ENCODE data around the gene FARS2. TPM values are rescaled to one million over a fixed set of nuclear protein-coding genes. Genes with fewer than 3 reads are reported as not detected.

Gene FARS2
- total and polyA plus RNA-seq, 4 experiments from 2014 or later: 15.6 to 48.4 (median 24.3) TPM

DNA sequence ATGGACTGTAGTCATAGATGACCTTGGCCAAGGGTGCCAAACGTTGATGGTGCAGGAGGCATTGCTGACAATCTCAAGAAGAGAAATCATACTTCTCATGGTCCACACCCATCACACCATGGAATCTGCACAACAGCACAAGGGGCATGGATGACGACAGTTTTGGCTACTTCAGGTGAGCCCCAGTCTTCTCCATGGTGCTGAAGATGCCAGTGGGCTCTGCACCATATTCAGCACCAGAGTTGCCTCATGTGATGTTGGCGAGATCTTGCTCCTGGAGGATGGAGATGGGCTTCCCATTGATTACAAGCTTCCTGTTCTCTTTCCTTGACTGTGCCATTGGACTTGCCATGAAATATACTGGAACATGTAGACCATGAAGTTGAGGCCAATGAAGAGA lies 556.6 kb downstream of the FARS2 start:
- no peaks in the 10 kb centered on the region for H3K36me3 Mint-ChIP-seq
- no peak overlapping the region for H3K27ac ChIP-seq (ENCODE audit: low read depth, low read length)
- H3K36me3 ChIP-seq (ENCODE audit: insufficient read depth, low read length): no peaks in the 10 kb centered on the region
- no peak overlapping the region for H3K27ac Mint-ChIP-seq
- peaks cover 0 to 2% (median 0%) of the 10 kb centered on the region in 8 donors for H3K9me3 Mint-ChIP-seq
- ChIA-PET CTCF (ENCODE audit: partially characterized antibody) (no interaction called here), POLR2A (ENCODE audit: partially characterized antibody) (no interaction called here)
- no peak overlapping the region for H3K4me3 ChIP-seq (ENCODE audit: low read length in 2 of 2)
- intact Hi-C loops (cut with micrococcal nuclease): no loop called here
- DNase-seq: no peak
- H3K4me1 ChIP-seq (ENCODE audit: insufficient read depth, low read length): peaks cover 22% of the 10 kb centered on the region
- peaks cover 13 to 23% (median 18%) of the 10 kb centered on the region in 4 donors for H3K4me1 Mint-ChIP-seq
- no peaks in the 10 kb centered on the region for H3K27me3 ChIP-seq (ENCODE audit: insufficient read depth, low read length)
- no peak overlapping the region for H3K4me3 Mint-ChIP-seq
- H3K9me3 ChIP-seq (ENCODE audit: control insufficient read depth in 1 of 2, low read length in 2 of 2): no peaks in the 10 kb centered on the region
- H3K27me3 Mint-ChIP-seq: peaks cover 0 to 1% of the 10 kb centered on the region in 2 donors

DNA sequence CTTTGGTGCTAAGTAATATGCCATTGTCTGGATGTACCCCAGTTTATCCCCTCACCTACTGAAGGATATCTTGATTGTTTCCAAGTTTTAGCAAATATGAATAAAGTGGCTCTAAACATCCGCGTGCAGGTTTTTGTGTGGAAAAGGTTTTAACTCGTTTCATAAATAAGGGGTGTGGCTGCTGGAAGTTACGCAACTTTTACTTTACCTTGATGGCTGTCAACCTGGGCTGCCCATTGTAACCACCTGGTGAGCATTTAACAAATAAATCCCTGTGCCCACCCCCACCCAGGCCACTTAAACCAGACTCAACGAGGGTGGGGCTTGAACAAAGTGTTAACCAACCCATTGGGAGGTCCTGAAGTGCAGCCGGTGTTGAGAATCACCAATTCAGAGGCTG lies 557.6 kb downstream of the FARS2 start:
- no peak overlapping the region for H3K4me3 ChIP-seq (ENCODE audit: low read length in 2 of 2)
- no peaks in the 10 kb centered on the region for H3K27me3 ChIP-seq (ENCODE audit: insufficient read depth, low read length)
- no peaks in the 10 kb centered on the region for H3K9me3 ChIP-seq (ENCODE audit: control insufficient read depth in 1 of 2, low read length in 2 of 2)
- Mint-ChIP-seq H3K27me3 (peaks cover 0 to 1% of the 10 kb centered on the region in 2 donors), H3K36me3 (no peaks in the 10 kb centered on the region), H3K4me3 (no peak overlapping the region), H3K27ac (no peak overlapping the region), H3K9me3 (peaks cover 0 to 2% (median 0%) of the 10 kb centered on the region in 8 donors), H3K4me1 (peaks cover 6 to 18% (median 12%) of the 10 kb centered on the region in 4 donors)
- H3K27ac ChIP-seq (ENCODE audit: low read depth, low read length): no peak overlapping the region
- DNase-seq: no peak
- H3K36me3 ChIP-seq (ENCODE audit: insufficient read depth, low read length): no peaks in the 10 kb centered on the region
- ChIA-PET CTCF (ENCODE audit: partially characterized antibody) (interaction anchor here (1.2 kb wide), 1 partner anchor 50 kb away, joined by 4 read pairs; no protein-coding TSS in a partner anchor), POLR2A (ENCODE audit: partially characterized antibody) (no interaction called here)
- intact Hi-C loops (cut with micrococcal nuclease): no loop called here
- peaks cover 12% of the 10 kb centered on the region for H3K4me1 ChIP-seq (ENCODE audit: insufficient read depth, low read length)

Other genes starting within 250 kb of the FARS2 start
- gene PPP1R3G, start 176.2 kb upstream of the FARS2 start, total RNA-seq: not detected
- gene PPP1R3G, start 176.2 kb upstream of the FARS2 start, polyA plus RNA-seq: not detected
- 10 to 100 TPM; 10.6 to 14.3 TPM for gene LYRM4, start 563 bp upstream of the FARS2 start, total RNA-seq
- 10 to 100 TPM; 16.2 to 26.4 TPM for gene LYRM4, start 563 bp upstream of the FARS2 start, polyA plus RNA-seq